Stimulated activated CD4-positive, alpha-beta T cell treated with anti-CD3 and anti-CD28 coated beads, Interleukin-2, amount 100 ng/mL, for 24 hours (primary cell): ENCODE results near the gene BABAM1.

Experiments
- DNase-seq, 2 donors: peaks; one replicate each; pipeline ENCODE4 v3.0.0-alpha.2; 2020

The BABAM1 gene

DNA sequence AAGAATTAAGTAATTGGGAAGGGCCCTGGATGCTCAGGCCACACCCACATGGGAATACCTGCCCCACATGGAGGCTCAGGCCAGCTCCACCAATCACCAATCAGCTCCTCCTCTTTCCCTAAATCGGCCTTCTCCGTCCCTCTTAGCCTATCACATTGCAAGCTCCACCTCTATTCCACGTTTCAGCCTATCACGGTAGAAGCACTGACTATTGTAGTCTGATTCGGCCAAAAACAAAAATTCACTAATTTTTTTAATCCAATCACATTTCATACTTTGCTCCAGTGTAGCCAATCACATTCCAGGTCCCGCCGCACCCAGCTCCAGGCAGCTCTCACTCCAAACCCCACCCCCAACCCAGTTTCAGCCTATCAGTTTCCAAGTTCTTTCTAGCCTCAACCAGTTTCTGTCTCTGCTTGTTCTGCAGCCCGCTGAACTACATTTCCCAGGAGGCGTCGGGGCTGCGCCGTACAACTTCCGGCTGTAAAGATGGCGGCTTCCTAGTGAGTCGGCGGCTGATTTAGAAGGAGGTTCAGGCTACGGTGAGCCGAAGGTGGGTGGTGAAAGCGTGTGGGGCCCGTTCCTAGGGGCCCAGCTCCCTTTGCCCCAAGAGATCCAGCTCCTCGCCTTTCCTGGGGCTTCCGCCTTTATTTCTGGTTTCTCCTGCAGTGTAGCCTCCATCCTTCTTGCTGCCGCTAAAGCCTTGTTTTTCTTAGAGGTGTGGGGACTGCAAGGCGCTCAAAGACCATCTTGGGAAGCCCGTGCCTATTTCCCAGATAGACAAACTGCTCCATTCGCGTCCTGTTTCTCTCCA, at the start of gene BABAM1:
Gene BABAM1 (plus strand): TSS at position 469 of the 814 bp plus-strand sequence. CDS start 1,364 bp downstream, outside the sequence.
- DNase-seq = peak; percentile 91 to 95

DNA sequence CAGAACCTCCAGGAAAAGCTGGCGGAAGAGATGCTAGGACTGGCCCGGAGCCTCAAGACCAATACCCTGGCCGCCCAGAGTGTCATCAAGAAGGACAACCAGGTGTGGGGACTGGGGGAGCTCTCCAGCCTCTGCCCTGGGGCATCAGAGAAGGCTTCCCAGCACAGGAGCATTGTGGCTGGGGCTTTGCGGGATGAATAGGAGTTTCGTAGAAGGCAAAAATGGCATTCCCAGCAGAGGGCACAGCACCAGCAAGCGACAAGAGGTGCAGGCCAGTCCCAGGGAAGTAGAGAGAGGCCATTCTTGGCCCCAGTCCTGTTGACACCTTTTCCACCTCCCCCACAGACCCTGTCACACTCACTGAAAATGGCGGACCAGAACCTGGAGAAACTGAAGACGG, 48.0 kb upstream of the BABAM1 start:
- DNase-seq = no peak

DNA sequence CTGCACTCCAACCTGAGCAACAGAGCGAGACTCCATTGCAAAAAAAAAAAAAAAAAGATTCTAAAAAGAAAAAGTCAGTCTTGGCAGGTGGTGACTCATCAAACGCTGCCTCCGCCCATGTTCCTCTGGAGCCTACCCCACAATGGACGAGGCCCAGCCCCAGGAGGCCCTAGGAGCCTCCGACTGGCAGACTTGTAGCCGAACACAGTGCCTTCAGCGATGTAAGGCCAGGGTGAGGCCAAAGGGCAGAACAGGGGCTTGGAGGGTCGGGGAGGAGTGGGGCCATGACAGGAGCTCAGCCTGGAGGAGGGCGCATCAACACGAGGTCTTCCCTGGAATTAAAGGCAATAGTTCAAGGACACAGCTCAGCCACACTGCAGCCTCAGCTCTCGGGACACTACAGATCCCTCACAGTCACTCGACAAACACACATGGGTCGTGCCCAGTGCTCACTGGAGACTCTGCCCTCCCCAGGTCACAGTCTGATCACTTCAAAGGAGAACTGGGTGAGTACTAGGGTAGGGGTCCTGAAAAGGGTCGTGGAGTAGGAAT, 47.0 kb upstream of the BABAM1 start:
- peak in 1 of 2 donors; percentile 18 for DNase-seq

DNA sequence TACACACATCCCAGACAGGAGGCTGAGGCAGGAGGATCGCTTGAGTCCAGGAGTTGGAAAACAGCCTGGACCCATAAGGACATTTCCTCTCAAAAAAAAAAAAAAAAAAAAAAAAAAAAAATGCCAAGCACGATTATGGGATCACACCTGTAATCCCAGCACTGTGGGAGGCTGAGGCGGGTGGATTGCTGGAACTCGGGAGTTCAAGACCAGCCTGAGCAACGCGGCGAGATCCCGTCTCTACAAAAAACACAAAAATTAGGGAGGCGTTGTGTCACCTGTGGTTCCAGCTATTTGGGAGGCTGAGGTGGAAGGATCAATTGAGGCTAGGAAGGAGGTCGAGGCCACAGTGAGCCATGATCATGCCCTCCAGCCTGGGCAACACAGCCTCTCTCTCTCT, 42.2 kb upstream of the BABAM1 start:
- DNase-seq = no peak

GRCh38 chr19:17226002-17226933, 41.0 kb upstream of the BABAM1 start, which contains the start of gene OCEL1:
Gene OCEL1, plus strand, starts transcription at chr19:17226226. Its CDS starts 22 bp downstream, at chr19:17226248.
- peak; percentile 97 to 98 for DNase-seq

- DNase-seq = no peak
These were observed 39.4 kb upstream of the BABAM1 start for GRCh38 chr19:17227798-17228367.

GRCh38 chr19:17229890-17230289, 37.4 kb upstream of the BABAM1 start:
- no peak for DNase-seq

DNA sequence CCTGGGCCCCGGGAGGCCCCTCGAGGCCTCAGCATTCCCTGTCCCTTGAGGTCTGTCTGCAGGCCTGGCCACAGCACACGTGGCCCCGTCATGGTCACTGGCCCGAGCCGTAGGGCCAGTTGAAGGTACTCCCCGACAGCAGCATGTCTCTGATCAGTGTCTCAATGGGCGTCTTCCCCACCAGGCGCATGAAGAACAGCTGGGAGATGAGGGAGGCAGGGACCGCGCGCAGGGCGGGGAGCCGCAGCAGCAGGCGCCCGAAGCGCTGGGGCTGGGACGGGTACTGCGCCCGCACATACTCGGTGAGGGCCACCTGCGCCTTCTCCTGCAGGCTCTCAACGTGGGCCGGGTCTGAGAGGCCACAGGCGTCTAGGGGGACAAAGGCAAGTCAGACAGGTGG, 35.0 kb upstream of the BABAM1 start:
- no peak for DNase-seq

DNA sequence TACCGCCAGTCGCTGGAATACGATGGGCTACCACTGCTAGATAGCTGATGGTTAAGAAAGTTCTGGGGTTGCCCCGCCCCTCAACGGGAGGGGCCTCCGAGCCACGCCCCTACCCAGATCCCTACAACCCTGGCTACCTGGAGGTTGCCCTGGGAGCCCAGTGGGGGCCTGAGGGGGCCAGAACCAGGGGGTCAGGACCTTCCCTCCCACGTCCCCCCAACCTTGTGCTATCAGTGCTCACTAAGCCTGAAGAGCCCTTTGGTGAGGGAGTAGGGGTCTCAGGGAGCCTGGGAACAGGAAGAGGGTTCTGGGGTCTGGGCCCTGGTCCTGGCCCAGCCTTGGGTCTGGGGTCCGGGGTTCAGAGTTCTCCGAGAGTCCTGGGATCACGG, 32.3 kb upstream of the BABAM1 start:
- DNase-seq = peak; percentile 76 to 77

DNA sequence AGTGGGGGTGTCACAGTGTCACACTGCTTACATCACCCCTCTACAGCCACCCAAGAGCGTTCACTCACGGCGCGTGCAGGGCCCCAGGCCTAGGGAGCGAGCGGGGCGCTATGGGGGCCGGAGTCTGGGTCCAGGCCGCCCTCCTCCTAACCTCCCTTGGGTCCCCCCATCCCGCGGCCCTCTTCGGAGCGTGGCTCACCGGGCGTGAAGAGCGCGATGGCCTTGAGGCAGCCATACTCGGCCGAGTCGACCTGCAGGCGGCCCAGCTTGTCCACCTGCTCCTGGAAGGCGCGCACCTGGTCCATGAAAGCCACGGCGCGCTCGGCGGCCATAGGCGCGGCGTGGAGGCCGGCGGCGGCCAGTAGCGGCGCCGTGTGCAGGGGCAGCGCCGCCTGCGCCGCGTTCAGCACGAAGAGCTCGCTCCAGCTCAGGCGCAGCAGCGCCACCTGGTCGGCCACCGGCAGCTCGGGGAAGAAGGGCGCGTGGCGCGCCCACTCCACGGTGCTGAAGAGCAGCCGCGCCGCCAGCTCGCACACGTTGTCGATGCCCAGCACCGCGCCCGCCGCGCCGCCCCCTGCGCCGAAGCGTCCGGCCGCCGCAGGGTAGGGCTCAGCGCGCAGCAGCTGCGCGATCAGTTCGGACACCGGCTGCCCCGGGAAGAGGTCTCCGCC, 31.8 kb upstream of the BABAM1 start:
- DNase-seq = peak; percentile 75

DNA sequence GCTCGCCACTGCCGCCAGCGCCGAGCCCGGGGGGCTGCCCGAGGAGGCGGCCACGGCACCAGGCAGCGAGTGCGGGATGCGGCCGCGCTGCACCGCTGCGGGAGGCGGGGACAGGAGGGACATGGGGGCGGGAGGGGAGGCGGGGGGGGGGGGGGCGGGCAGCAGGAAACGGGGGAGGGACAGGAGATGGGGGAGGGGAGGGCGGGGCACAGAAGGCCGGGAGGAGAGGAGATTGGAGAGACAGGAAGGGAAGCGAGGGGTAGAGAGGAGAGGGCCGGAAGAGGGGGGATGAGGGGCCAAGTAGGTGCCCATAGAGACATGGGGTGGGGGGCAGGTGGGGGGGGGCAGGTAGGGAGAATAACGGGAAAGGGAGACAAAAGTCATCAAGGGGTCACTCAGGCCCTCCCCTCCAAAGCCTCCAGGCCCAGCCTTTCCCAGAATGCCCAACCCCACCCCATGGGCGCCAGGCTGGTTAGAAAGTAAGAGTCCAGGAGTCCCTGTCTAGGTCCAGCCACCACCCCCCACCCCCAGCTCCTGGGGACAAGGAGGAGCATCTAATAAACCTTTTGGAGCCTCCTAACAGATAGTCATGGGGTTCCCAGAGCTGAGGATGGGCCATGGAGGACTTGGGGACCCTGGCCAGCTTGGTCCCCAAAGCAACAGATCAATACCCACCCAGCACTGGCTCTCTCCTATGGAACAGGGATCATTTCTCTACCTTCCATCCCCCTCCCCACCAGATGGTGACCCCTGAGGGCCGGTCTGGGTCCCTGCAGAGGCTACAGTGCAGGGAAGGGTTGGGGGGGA, 31.1 kb upstream of the BABAM1 start:
- no peak for DNase-seq

DNA sequence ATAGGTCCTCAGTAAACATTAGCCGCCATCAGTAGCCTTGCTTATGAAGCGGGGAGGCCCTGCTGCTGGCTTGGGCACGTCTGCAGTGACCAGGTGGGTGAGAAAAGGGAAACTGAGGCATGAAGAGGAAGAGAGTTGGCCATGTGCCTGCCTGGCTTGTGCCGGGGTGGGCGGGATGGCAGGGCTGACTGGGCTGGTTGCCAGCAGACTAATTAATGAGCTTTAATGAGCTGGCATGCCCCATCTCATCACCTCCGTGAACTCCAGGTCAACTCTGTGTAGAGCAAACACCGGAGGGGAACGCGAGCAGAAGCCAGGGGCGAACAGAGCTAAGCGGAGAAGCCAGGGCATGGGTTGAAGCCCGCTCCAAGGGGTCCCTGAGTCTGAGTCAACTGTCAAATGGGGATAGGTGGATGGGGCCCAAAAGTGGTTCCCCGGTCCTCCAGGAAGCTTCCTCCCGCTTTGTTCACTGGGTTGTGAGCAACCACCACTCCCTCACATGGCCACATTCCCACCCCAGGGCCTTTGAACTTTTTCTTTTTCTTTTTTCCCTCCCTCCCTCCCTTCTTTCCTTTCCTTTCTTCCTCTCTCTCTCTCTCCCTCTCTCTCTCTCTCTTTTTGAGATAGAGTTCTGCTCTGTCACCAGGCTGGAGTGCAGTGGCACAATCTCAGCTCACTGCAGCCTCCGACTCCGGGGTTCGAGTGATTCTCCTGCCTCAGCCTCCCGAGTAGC, 30.3 kb upstream of the BABAM1 start:
- DNase-seq = no peak

DNA sequence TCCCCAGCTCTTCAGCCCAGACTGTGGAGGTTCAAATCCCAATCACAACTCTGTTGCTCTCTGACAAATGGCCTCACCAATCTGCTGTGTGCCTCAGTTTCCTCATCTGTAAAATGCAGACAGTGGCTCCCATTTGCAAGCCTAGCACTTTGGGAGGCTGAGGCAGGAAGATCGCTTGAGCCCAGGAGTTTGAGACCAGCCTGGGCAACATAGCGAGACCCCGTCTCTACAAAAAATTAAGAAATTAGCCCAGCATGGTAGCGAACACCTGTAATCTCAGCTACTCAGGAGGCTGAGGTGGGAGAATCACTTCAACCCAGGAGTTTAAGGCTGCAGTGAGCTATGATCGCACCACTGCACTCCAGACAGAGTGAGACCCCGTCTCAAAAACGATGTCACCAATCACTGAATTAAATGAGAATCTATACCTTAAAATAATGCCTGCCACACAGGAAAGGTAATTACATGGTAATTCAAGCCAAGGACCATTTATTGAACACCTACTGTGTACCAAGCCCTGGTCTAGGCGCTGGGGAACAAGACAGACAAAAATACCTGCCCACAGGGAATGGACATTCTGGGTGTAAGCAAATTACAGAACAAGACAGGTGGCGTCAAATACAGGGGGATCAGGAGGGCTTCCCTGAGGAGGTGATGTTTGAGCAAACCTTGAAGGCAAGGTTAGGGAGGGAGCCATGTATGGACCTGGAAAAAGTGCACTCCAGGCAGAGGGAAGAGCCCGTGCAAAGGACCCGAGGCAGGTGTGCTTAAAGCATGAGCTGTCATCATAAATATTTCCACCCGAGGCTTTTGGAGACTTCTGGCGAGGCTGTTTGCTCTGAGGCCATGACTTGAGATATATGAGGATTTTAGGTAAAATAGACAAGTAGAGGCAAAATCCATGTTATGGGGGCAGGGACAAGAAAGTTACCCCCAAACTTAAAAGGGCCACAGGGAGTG, 29.2 kb upstream of the BABAM1 start:
- DNase-seq = no peak

- DNase-seq = no peak
These were observed 27.0 kb upstream of the BABAM1 start for GRCh38 chr19:17240062-17240752.

GRCh38 chr19:17240826-17241399, 26.3 kb upstream of the BABAM1 start:
- DNase-seq = no peak

- DNase-seq = no peak
These were observed 24.6 kb upstream of the BABAM1 start for GRCh38 chr19:17242431-17243208.

- DNase-seq = no peak
These were observed 23.9 kb upstream of the BABAM1 start for GRCh38 chr19:17243211-17243829.
